Osteocyte (in vitro differentiated cells): ENCODE measurements around the gene ADAMTS2. TPM values are rescaled to one million over a fixed set of nuclear protein-coding genes. Genes with fewer than 3 reads are reported as not detected.

Source experiments
- DNase-seq: peaks from one replicate; pipeline ENCODE4 v3.0.0; 2021; ENCODE audit warnings: mixed read lengths; ENCODE audit not compliant: unreplicated experiment; ENCODE audit errors: extremely low spot score
- H3K27ac Mint-ChIP-seq: one replicate; pipeline ENCODE4 v1.8.0; 2021; ENCODE audit warnings: mild to moderate bottlenecking, mixed read lengths; ENCODE audit not compliant: unreplicated experiment
- H3K27me3 Mint-ChIP-seq: one replicate; pipeline ENCODE4 v1.8.0; 2021; ENCODE audit warnings: mixed read lengths; ENCODE audit not compliant: unreplicated experiment
- H3K36me3 Mint-ChIP-seq: one replicate; pipeline ENCODE4 v1.8.0; 2021; ENCODE audit warnings: mixed read lengths; ENCODE audit not compliant: unreplicated experiment
- H3K4me1 Mint-ChIP-seq: one replicate; pipeline ENCODE4 v1.8.0; 2021; ENCODE audit warnings: mixed read lengths; ENCODE audit not compliant: unreplicated experiment
- H3K4me3 Mint-ChIP-seq: one replicate; pipeline ENCODE4 v1.8.0; 2021; ENCODE audit warnings: mild to moderate bottlenecking, moderate library complexity, mixed read lengths; ENCODE audit not compliant: unreplicated experiment
- H3K9me3 Mint-ChIP-seq: one replicate; pipeline ENCODE4 v1.8.0; 2021; ENCODE audit warnings: mixed read lengths; ENCODE audit not compliant: unreplicated experiment
- CTCF ChIP-seq: fragments of 200-600 bp; sonication (generic); IDR thresholded peaks from 2 replicates; pipeline ENCODE4 v1.5.0; 2021; ENCODE audit warnings: antibody characterized with exemption, mild to moderate bottlenecking, moderate library complexity
- total RNA-seq: library from RNA; stranded (reverse); gene quantifications from 2 replicates; pipeline ENCODE4 v1.2.1, GENCODE V29; 2021

Gene ADAMTS2
- total RNA-seq, 1 donor from 2014 or later: 12.2 TPM

- H3K4me1 Mint-ChIP-seq: no peaks in the 10 kb centered on the region
- TF ChIP-seq CTCF: no peak
- DNase-seq: no peak
- no peak overlapping the region for H3K4me3 Mint-ChIP-seq
- peaks cover 31% of the 10 kb centered on the region for H3K9me3 Mint-ChIP-seq
- no peaks in the 10 kb centered on the region for H3K36me3 Mint-ChIP-seq
- H3K27me3 Mint-ChIP-seq: no peaks in the 10 kb centered on the region
- no peak overlapping the region for H3K27ac Mint-ChIP-seq
Observed at GRCh38 chr5:179162351-179163235, 182.7 kb downstream of the ADAMTS2 start.

- DNase-seq: no peak
- no peak for TF ChIP-seq CTCF
- Mint-ChIP-seq H3K27me3 (no peaks in the 10 kb centered on the region), H3K9me3 (peaks cover 31% of the 10 kb centered on the region), H3K4me1 (no peaks in the 10 kb centered on the region), H3K36me3 (no peaks in the 10 kb centered on the region), H3K4me3 (no peak overlapping the region), H3K27ac (no peak overlapping the region)
Observed at GRCh38 chr5:179161901-179162300, 183.4 kb downstream of the ADAMTS2 start.

- H3K27ac Mint-ChIP-seq: no peak overlapping the region
- peaks cover 37% of the 10 kb centered on the region for H3K9me3 Mint-ChIP-seq
- TF ChIP-seq CTCF: no peak
- H3K4me1 Mint-ChIP-seq: no peaks in the 10 kb centered on the region
- H3K36me3 Mint-ChIP-seq: peaks cover 3% of the 10 kb centered on the region
- DNase-seq: no peak
- H3K27me3 Mint-ChIP-seq: no peaks in the 10 kb centered on the region
- H3K4me3 Mint-ChIP-seq: no peak overlapping the region
Observed at GRCh38 chr5:179160584-179160983, 184.7 kb downstream of the ADAMTS2 start.

GRCh38 chr5:179158556-179158955, 186.7 kb downstream of the ADAMTS2 start:
- H3K27me3 Mint-ChIP-seq: no peaks in the 10 kb centered on the region

More at GRCh38 chr5:179158556-179158955, 186.7 kb downstream of the ADAMTS2 start:
- no peak for DNase-seq
- Mint-ChIP-seq H3K36me3 (peaks cover 3% of the 10 kb centered on the region), H3K9me3 (peaks cover 33% of the 10 kb centered on the region), H3K4me1 (no peaks in the 10 kb centered on the region), H3K4me3 (no peak overlapping the region), H3K27ac (no peak overlapping the region)
- TF ChIP-seq CTCF: no peak
